SK-N-SH (cell line): ENCODE results near the gene RIN3. TPM values are rescaled to one million over a fixed set of nuclear protein-coding genes. Genes with fewer than 3 reads are reported as not detected.

Experiments
- CTCF ChIA-PET: fragments of 300-600, 350-600 bp; formaldehyde crosslinking; extraction: SDS; loops from one replicate; lab custom pipeline; 2021; lab: Yijun Ruan, JAX
- POLR2A ChIA-PET: fragments of 350-600 bp; sonication (Branson Sonifier 250); formaldehyde crosslinking; extraction: SDS; loops from one replicate; lab custom pipeline; 2020; ENCODE audit warnings: antibody characterized with exemption, inconsistent platforms; lab: Yijun Ruan, JAX
- DNase-seq: peaks from one replicate; pipeline ENCODE4 v3.0.0; 2012
- H2AFZ ChIP-seq: fragments of 200-600 bp; sonication (generic); 2 replicates; pipeline ENCODE4 v1.8.1; 2016; ENCODE audit warnings: antibody characterized with exemption, mild to moderate bottlenecking, low read depth
- H3F3A ChIP-seq: fragments of 200-600 bp; sonication (generic); replicated peaks from 2 replicates; pipeline ENCODE3; 2016; ENCODE audit warnings: antibody characterized with exemption, mild to moderate bottlenecking; ENCODE audit not compliant: insufficient read depth
- H3K27ac ChIP-seq, 2 experiments: fragments of 200-500 bp in 1 of 2; fragments of 200-600 bp in 1 of 2; sonication (Bioruptor generic) in 1 of 2; sonication (generic), shearing (Covaris generic) in 1 of 2; 2 replicates each; pipeline versions ENCODE4 v1.5.1 to v1.6.1; 2014 to 2016; ENCODE audit warnings: low read depth in 2 of 2, inconsistent platforms in 1 of 2, low read length in 1 of 2, mild to moderate bottlenecking in 1 of 2, mixed read lengths in 1 of 2
- H3K27me3 ChIP-seq: fragments of 200-600 bp; sonication (generic), shearing (Covaris generic); 2 replicates; pipeline ENCODE4 v1.6.1; 2016; ENCODE audit warnings: mixed run types; ENCODE audit not compliant: insufficient read depth
- H3K36me3 ChIP-seq, 2 experiments: fragments of 200-500 bp in 1 of 2; fragments of 200-600 bp in 1 of 2; sonication (Bioruptor generic) in 1 of 2; sonication (generic) in 1 of 2; replicated peaks in 1 of 2; 2 replicates each; pipeline versions ENCODE3 to v1.5.1; 2014 to 2016; ENCODE audit warnings: low read length in 1 of 2, mild to moderate bottlenecking in 1 of 2; ENCODE audit not compliant: insufficient read depth in 2 of 2, control insufficient read depth in 1 of 2
- H3K4me1 ChIP-seq, 2 experiments: fragments of 200-500 bp in 1 of 2; fragments of 200-600 bp in 1 of 2; sonication (Bioruptor generic) in 1 of 2; sonication (generic), shearing (Covaris generic) in 1 of 2; 2 replicates each; pipeline versions ENCODE4 v1.5.1 to v1.6.1; 2014 to 2016; ENCODE audit warnings: low read depth in 1 of 2, low read length in 1 of 2, mixed run types in 1 of 2; ENCODE audit not compliant: insufficient read depth in 2 of 2, control insufficient read depth in 1 of 2
- H3K4me2 ChIP-seq: fragments of 200-600 bp; sonication (generic), shearing (Covaris generic); 2 replicates; pipeline ENCODE4 v1.6.1; 2017; ENCODE audit warnings: mixed run types
- H3K4me3 ChIP-seq, 2 experiments: fragments of 200-500 bp in 1 of 2; fragments of 200-600 bp in 1 of 2; sonication (Bioruptor generic) in 1 of 2; sonication (generic), shearing (Covaris generic) in 1 of 2; 2 replicates each; pipeline versions ENCODE4 v1.5.1 to v1.8.1; 2014 to 2016; ENCODE audit warnings: low read depth in 2 of 2, inconsistent platforms in 1 of 2, low read length in 1 of 2, mild to moderate bottlenecking in 1 of 2, mixed read lengths in 1 of 2, moderate library complexity in 1 of 2
- H3K79me2 ChIP-seq: fragments of 200-600 bp; sonication (generic); 2 replicates; pipeline ENCODE4 v1.8.1; 2017; ENCODE audit warnings: mild to moderate bottlenecking; ENCODE audit not compliant: insufficient read depth
- H3K9ac ChIP-seq: fragments of 200-600 bp; sonication (generic); 2 replicates; pipeline ENCODE4 v1.6.1; 2017; ENCODE audit warnings: mixed run types
- H3K9me2 ChIP-seq: fragments of 200-600 bp; sonication (generic); 2 replicates; pipeline ENCODE4 v1.6.1; 2017; ENCODE audit warnings: mixed run types
- H3K9me3 ChIP-seq: fragments of 200-600 bp; sonication (generic); 2 replicates; pipeline ENCODE4 v1.6.1; 2017; ENCODE audit warnings: mixed run types, mild to moderate bottlenecking, moderate library complexity
- H4K20me1 ChIP-seq: fragments of 200-600 bp; sonication (generic); 2 replicates; pipeline ENCODE4 v1.6.1; 2017; ENCODE audit warnings: mild to moderate bottlenecking, mixed run types; ENCODE audit not compliant: insufficient read depth
- EP300 ChIP-seq, 2 experiments: IDR thresholded peaks; 2 replicates each; pipeline versions ENCODE4 v1.4.0 to v1.6.1; 2012; ENCODE audit warnings: borderline replicate concordance in 1 of 2, low read depth in 1 of 2, low read length in 1 of 2
- FOXM1 ChIP-seq: IDR thresholded peaks from 2 replicates; pipeline ENCODE4 v1.4.0; 2012; ENCODE audit warnings: low read depth, mild to moderate bottlenecking
- GABPA ChIP-seq: IDR thresholded peaks from 2 replicates; pipeline ENCODE4 v1.4.0; 2012; ENCODE audit warnings: low read depth, mild to moderate bottlenecking
- MXI1 ChIP-seq: IDR thresholded peaks from 2 replicates; pipeline ENCODE4 v1.6.1; 2012; ENCODE audit warnings: mild to moderate bottlenecking, low read depth, low read length, improper control_type of control experiment
- SIN3A ChIP-seq: IDR thresholded peaks from 2 replicates; pipeline ENCODE4 v1.6.1; 2012; ENCODE audit warnings: low read depth, mild to moderate bottlenecking, low read length, moderate library complexity, borderline replicate concordance
- SMC3 ChIP-seq: IDR thresholded peaks from 2 replicates; pipeline ENCODE4 v1.6.1; 2012; ENCODE audit warnings: low read depth, low read length, improper control_type of control experiment
- WGBS: methylation state at CpG from one replicate; pipeline ENCODE4 v1.1.6; 2017; ENCODE audit warnings: low lambda C conversion rate; 5-methylcytosine and 5-hydroxymethylcytosine counted together
- polyA plus RNA-seq, 3 experiments: library from polyadenylated mRNA; depleted of rRNA; stranded (reverse); fragments of >200 nt; gene quantifications; 2 replicates each; pipeline ENCODE4 v1.2.3, GENCODE V29; 2012
- TF ChIP-seq, protein P1 (sequence below): IDR thresholded peaks from 2 replicates; pipeline ENCODE4 v1.4.0; 2012; ENCODE audit warnings: low read depth, borderline replicate concordance
- TF ChIP-seq, protein P2 (sequence below): IDR thresholded peaks from 2 replicates; pipeline ENCODE4 v1.6.1; 2012; ENCODE audit warnings: mild to moderate bottlenecking, low read depth, low read length, moderate library complexity

RIN3 gene
- polyA plus RNA-seq, 1 of the 3 experiments (the other 2 are of a cell fraction) = 12.4 TPM

DNA sequence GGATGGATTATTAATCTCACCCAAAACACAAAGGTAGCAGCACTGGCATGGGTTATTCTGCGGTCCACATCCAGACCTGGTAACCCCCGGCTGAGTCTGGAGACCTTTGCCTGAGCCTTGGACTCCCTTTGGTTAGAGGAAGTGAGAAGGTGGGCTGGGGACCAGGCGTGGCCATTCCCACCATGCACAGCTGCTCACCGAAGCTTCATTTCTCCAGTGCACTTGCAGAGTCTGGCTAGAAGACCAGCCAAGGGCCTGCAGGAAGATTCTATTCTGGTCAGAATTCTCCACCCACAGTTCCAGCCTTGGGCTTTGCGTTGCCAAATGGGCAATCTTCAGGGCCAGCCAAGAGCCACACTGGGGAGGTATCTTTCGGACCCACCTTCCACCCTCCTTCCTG lies 161.8 kb downstream of the RIN3 start:
- Histone ChIP-seq H3K9me2 (no peaks in the 10 kb centered on the region), H3K4me2 (no peak overlapping the region), H2AFZ (no peak overlapping the region), H3K27me3 (no peaks in the 10 kb centered on the region), H3K36me3 (no peaks in the 10 kb centered on the region), H3K4me1 (no peaks in the 10 kb centered on the region), H3K9me3 (no peaks in the 10 kb centered on the region), H4K20me1 (no peaks in the 10 kb centered on the region), H3K9ac (no peak overlapping the region), H3K27ac (no peak overlapping the region), H3K4me3 (no peak overlapping the region), H3K79me2 (no peaks in the 10 kb centered on the region), H3F3A (no peaks in the 10 kb centered on the region)
- no peak for TF ChIP-seq GABPA
- TF ChIP-seq, protein P1, sequence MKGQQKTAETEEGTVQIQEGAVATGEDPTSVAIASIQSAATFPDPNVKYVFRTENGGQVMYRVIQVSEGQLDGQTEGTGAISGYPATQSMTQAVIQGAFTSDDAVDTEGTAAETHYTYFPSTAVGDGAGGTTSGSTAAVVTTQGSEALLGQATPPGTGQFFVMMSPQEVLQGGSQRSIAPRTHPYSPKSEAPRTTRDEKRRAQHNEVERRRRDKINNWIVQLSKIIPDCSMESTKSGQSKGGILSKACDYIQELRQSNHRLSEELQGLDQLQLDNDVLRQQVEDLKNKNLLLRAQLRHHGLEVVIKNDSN = no peak
- ChIA-PET CTCF (interaction anchor here (2.2 kb wide), 1 partner anchor 11 kb away, joined by 30 read pairs; no protein-coding TSS in a partner anchor), POLR2A (no interaction called here)
- WGBS = 84% methylated on average over 3 of the region's 6 CpGs
- no peak for DNase-seq

DNA sequence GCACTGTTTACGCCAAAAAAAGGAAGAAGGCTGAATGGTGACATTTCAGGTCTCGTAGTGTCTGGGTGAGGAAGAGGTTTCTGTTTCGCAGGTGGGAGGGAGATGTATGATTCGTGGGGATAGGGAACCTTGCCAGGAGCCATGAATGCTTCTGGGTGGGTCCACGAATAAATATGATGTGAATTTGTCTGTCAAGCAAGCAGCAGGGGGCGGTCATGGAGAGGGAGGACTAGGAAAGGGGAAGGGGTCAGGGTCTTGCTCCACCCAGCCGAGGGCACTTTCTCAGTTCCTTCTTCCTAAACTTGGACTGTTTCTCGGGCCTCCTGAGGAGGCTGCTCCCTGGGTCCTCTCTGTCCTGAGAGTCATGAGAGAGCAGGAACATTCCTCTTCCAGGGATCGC lies 162.4 kb downstream of the RIN3 start:
- CTCF ChIA-PET = interaction anchor here (0.9 to 2.9 kb wide), 2 partner anchors 11 to 14 kb away, joined by 4 to 25 read pairs; no protein-coding TSS in a partner anchor
- no peaks in the 10 kb centered on the region for H3K36me3 ChIP-seq

More for the DNA sequence above, 162.4 kb downstream of the RIN3 start:
- Histone ChIP-seq H3K9me2 (no peaks in the 10 kb centered on the region), H4K20me1 (no peaks in the 10 kb centered on the region), H3K9ac (no peak overlapping the region), H3K4me2 (no peak overlapping the region), H3K79me2 (no peaks in the 10 kb centered on the region), H3K27me3 (no peaks in the 10 kb centered on the region), H3K9me3 (no peaks in the 10 kb centered on the region), H3F3A (no peaks in the 10 kb centered on the region), H2AFZ (no peak overlapping the region), H3K4me3 (no peak overlapping the region), H3K4me1 (no peaks in the 10 kb centered on the region), H3K27ac (no peak overlapping the region)
- DNase-seq = no peak
- 64% methylated on average over 9 of the region's 9 CpGs for WGBS
- POLR2A ChIA-PET = no interaction called here
- TF ChIP-seq SMC3 = no peak
- TF ChIP-seq EP300 (IDR thresholded peaks at IDR 0.05; ENCODE audit: borderline replicate concordance in 1 of 2, low read depth in 1 of 2, low read length in 1 of 2) = no peak
- no peak for TF ChIP-seq SIN3A
- TF ChIP-seq FOXM1 = no peak
- TF ChIP-seq, protein P2, sequence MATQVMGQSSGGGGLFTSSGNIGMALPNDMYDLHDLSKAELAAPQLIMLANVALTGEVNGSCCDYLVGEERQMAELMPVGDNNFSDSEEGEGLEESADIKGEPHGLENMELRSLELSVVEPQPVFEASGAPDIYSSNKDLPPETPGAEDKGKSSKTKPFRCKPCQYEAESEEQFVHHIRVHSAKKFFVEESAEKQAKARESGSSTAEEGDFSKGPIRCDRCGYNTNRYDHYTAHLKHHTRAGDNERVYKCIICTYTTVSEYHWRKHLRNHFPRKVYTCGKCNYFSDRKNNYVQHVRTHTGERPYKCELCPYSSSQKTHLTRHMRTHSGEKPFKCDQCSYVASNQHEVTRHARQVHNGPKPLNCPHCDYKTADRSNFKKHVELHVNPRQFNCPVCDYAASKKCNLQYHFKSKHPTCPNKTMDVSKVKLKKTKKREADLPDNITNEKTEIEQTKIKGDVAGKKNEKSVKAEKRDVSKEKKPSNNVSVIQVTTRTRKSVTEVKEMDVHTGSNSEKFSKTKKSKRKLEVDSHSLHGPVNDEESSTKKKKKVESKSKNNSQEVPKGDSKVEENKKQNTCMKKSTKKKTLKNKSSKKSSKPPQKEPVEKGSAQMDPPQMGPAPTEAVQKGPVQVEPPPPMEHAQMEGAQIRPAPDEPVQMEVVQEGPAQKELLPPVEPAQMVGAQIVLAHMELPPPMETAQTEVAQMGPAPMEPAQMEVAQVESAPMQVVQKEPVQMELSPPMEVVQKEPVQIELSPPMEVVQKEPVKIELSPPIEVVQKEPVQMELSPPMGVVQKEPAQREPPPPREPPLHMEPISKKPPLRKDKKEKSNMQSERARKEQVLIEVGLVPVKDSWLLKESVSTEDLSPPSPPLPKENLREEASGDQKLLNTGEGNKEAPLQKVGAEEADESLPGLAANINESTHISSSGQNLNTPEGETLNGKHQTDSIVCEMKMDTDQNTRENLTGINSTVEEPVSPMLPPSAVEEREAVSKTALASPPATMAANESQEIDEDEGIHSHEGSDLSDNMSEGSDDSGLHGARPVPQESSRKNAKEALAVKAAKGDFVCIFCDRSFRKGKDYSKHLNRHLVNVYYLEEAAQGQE = no peak
- no peak for TF ChIP-seq MXI1
